ENCODE measurements around the gene PLEKHH2.
"Not testable (repeated sequence)": the region's sequence is repeated elsewhere in the genome, so short reads cannot be mapped to it uniquely, and the experiment has no call there.

Gene PLEKHH2

GRCh38 chr2:43642363-43642762 lies 5.3 kb downstream of the PLEKHH2 start:
- TF ChIP-seq ZFX (IDR thresholded peaks at IDR 0.05): no peak
- TF ChIP-seq, protein P1, sequence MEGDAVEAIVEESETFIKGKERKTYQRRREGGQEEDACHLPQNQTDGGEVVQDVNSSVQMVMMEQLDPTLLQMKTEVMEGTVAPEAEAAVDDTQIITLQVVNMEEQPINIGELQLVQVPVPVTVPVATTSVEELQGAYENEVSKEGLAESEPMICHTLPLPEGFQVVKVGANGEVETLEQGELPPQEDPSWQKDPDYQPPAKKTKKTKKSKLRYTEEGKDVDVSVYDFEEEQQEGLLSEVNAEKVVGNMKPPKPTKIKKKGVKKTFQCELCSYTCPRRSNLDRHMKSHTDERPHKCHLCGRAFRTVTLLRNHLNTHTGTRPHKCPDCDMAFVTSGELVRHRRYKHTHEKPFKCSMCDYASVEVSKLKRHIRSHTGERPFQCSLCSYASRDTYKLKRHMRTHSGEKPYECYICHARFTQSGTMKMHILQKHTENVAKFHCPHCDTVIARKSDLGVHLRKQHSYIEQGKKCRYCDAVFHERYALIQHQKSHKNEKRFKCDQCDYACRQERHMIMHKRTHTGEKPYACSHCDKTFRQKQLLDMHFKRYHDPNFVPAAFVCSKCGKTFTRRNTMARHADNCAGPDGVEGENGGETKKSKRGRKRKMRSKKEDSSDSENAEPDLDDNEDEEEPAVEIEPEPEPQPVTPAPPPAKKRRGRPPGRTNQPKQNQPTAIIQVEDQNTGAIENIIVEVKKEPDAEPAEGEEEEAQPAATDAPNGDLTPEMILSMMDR (conservative IDR thresholded peaks at IDR 0.05): no peak
- no peak overlapping the region for H3K27ac ChIP-seq

DNA sequence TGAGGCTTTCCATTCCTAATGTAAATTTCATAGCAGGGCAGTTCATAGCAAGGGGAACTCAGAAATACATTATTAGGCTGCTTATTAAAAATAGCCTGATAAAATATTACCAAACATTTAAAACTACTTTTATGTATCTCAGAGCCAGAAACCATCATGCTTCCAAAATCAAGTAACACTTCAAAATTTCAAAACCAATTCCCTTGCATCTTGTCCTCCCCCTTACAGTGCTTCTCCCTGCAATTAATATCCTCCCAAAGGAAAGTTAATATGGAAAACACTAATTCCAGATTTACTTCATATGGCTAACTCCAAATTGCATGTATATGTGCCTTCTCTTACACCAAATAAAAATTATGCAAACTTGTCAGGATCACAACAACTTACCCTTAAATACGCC lies 6.6 kb downstream of the PLEKHH2 start:
- TF ChIP-seq, protein P1 (conservative IDR thresholded peaks at IDR 0.05): no peak
- no peak for TF ChIP-seq ZFX (IDR thresholded peaks at IDR 0.05)

DNA sequence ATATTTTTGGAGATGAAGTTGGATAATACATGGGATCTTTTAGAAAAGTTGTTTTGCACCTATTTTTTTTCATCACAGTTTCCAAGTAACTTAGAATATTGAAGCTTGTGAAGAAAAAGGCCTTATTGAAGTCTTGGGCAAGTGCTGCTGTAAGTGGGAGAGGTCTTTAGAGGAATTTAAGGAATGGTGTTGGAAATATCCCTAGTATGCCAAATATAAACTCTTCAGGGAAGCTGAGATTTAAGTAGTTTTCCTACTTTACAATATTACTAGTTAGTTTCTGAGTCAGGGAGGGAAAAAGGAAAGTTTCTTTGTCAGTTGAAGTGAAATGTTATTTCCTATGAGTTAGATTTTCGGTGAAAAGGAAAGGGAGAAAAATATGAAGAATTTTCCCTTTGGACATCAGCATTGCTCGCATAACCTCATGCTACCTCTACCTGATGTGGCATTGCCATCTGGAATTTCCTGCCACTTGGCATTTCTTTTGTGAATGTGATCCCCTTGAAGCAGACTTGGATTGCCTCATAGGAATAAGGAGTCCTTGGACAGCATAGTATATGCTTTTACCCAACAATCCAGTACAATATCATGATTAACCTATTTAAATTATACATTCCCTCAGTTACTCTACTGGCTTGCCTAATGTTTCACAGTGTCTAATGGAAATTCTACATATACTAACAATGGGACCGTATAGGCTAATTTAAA lies 12.1 kb downstream of the PLEKHH2 start:
- H3K27ac ChIP-seq: no peak overlapping the region
- TF ChIP-seq ZFX (IDR thresholded peaks at IDR 0.05): no peak
- TF ChIP-seq, protein P1 (conservative IDR thresholded peaks at IDR 0.05): no peak

More for the DNA sequence above, 6.6 kb downstream of the PLEKHH2 start:
- H3K27ac ChIP-seq: no peak overlapping the region

GRCh38 chr2:43653506-43653905 lies 16.4 kb downstream of the PLEKHH2 start:
- TF ChIP-seq ZFX (IDR thresholded peaks at IDR 0.05): no peak
- TF ChIP-seq, protein P1 (conservative IDR thresholded peaks at IDR 0.05): no peak

DNA sequence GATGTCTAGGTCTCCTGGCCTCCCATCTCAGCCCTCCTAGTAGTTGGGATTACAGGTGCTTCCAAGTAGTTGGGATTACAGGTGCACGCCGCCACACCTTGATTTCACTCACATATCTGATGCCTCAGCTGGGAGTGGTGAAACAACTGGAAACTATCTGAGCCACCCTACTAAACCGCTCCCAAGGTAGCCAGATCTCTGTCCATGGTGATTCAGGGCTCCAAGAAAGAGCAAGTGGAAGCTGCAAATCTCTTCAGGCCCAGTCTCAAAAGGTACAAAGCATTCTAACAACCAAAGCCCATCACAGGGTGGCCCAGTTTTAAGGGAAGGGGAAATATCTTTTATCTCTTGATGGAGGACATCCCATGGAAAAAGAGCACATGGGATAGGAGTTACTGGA lies 20.2 kb downstream of the PLEKHH2 start:
- no peak overlapping the region for H3K27ac ChIP-seq
- TF ChIP-seq ZFX (IDR thresholded peaks at IDR 0.05): no peak
- TF ChIP-seq, protein P1 (conservative IDR thresholded peaks at IDR 0.05): no peak

More at GRCh38 chr2:43653506-43653905, 16.4 kb downstream of the PLEKHH2 start:
- no peak overlapping the region for H3K27ac ChIP-seq

DNA sequence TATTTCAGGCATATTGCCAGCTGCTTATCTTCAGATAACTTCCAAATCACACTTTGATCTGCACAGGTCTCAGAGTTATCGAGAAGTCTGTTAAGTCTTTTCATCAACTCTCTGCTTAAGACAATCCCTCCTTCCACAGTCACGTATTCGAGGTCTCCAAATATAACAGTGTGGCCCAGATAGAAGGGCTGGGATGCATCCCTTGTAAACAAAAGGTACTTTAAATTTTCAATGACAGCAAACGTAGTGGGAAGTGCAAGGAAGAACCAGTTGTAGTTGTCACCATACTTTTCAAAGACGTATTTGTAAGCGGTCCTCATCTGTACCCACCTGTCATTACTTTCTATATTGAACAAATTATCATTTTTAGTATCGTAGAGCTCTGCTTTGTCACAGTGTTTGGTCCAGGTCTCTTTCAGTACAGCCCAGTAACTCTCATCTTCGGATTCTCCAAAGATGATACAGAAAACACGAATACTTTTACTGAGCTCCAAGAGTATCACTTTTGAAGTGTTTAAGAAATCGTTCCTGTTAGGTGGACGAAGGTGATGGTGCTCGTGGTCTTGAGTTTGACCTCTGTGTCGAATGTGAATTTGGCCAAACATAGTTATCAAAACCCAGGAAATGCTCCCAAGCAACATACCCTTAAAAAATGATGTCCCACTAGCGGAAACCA lies 38.7 kb downstream of the PLEKHH2 start:
- H3K27ac ChIP-seq: no peak overlapping the region
- TF ChIP-seq, protein P1 (conservative IDR thresholded peaks at IDR 0.05): no peak
- TF ChIP-seq ZFX (IDR thresholded peaks at IDR 0.05): no peak

DNA sequence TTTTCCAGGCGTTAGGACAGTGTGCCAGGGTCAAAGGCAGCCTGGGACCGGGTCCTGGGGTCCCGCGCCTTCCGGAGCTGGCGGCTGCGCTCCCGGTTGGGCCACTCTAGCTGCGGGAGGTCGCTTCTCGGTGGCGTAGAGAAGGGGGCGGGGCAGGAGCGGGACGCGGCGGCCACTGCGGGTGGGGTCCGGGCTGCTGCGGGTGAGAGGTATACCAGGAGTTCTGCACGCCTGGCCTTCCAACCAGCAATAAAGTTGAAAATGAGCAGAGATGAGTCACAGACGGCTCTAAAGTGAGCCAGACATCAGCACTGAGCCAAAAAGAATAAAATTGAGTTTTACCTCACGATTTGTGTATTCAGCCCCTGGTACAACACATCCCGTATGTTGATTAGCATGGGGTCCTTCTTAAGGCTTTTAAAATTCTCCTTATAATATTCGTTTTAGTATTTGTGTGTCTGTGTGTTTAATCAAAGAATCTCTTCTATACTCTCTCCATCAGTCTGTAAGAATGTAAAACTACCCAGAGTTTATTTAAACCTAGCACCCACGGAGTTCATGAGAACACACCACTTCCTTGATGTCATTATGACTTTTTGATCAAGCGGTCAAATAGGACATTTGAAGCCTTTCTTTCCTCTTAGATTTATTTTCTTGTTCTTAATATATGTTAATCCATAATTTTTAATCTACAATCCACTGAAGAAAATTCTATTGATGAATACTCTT lies 39.4 kb downstream of the PLEKHH2 start, which contains the start of gene C1GALT1C1L:
TSS of gene C1GALT1C1L (minus strand) at position 108 of the 729 bp plus-strand sequence. CDS start at position 1, 107 bp downstream.
- no peak for TF ChIP-seq ZFX (IDR thresholded peaks at IDR 0.05)
- TF ChIP-seq, protein P1 (conservative IDR thresholded peaks at IDR 0.05): no peak
- no peak within 1 kb of the TSS for H3K27ac ChIP-seq

DNA sequence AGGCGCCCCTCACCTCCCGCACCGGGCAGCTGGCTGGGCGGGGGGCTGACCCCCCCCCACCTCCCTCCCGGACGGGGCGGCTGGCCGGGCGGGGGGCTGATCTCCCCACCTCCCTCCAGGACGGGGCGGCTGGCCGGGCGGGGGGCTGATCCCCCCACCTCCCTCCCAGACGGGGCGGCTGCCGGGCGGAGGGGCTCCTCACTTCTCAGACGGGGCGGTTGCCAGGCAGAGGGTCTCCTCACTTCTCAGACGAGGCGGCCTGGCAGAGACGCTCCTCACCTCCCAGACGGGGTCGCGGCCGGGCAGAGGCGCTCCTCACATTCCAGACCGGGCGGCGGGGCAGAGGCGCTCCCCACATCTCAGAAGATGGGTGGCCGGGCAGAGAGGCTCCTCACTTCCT lies 40.7 kb downstream of the PLEKHH2 start:
- not testable (repeated sequence) for H3K27ac ChIP-seq

Measured in C4-2B (cell line).